LNCAP (cell line): ENCODE data around the gene BCAP29.

Experiments
- TF ChIP-seq, protein P1 (sequence below): fragments of 450-650 bp; IDR thresholded peaks from 2 replicates; pipeline ENCODE4 v1.5.1; 2017; ENCODE audit warnings: mild to moderate bottlenecking

BCAP29 gene

GRCh38 chr7:107599262-107599661, 19.2 kb downstream of the BCAP29 start:
- TF ChIP-seq, protein P1, sequence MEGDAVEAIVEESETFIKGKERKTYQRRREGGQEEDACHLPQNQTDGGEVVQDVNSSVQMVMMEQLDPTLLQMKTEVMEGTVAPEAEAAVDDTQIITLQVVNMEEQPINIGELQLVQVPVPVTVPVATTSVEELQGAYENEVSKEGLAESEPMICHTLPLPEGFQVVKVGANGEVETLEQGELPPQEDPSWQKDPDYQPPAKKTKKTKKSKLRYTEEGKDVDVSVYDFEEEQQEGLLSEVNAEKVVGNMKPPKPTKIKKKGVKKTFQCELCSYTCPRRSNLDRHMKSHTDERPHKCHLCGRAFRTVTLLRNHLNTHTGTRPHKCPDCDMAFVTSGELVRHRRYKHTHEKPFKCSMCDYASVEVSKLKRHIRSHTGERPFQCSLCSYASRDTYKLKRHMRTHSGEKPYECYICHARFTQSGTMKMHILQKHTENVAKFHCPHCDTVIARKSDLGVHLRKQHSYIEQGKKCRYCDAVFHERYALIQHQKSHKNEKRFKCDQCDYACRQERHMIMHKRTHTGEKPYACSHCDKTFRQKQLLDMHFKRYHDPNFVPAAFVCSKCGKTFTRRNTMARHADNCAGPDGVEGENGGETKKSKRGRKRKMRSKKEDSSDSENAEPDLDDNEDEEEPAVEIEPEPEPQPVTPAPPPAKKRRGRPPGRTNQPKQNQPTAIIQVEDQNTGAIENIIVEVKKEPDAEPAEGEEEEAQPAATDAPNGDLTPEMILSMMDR = no peak

DNA sequence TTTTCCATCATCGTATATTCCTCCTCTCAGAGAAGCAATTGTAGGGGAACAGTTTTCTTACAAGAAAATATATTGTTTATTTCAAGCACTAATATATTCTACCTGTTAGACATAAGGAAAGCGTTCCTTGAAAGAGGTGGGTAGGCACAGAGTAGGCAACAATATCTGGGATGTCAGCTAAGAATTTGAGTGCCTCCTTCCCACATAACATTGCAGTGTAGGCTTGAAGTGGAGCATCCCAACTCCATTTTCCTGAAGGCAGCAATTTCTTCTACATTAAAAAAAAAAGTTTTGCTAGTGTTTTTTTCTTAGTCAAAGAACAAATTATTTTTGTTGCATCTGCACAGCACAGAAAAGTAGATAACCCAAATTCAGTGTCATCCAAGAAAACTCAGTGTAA, 20.8 kb downstream of the BCAP29 start:
- TF ChIP-seq, protein P1 = no peak

DNA sequence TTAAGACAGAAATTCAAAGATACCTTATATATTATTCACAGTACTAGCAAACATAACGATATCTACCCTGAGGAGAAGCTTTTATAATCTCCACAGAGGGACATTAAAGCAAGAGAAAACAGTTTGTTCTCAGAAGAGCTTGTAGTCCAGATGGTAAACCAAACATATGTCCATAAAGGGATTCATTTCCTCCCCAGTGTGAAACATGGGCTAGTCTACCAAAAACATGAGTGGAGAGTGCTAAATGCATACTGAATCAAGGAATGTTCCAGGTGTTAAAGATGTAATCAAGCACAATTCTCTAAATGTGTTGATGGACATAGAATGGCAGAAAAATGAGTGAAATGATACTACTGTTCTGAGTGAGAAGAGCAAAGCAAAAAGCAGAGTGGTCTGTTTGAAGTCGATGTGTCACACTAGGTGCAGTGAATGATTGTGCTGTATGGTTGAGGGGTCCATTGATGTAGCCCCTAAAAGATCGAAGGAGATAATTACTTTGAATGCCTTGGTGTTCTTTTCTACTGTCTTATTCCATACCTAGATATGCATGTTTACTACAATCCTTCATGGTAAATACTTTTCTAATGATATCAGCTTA, 25.3 kb downstream of the BCAP29 start:
- TF ChIP-seq, protein P1 = no peak

DNA sequence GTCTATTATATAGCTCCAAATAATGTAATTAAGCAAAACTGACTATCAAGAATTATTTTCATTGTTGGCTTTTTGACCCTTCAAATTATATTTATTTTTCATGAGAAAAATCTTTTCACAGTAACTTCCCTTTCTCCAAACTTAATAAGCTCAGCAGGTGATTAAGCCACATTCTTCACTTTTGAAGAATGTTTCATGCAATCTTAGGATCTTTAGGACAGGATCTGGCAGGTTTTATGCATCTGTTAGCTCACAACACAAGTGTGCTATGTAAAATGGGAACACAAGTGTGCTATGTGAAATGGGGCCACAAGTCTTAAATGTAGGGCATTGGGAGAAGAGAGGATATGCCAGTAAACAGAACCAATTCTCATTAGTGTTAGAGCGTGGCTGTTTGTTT, 26.3 kb downstream of the BCAP29 start:
- TF ChIP-seq, protein P1 = no peak

DNA sequence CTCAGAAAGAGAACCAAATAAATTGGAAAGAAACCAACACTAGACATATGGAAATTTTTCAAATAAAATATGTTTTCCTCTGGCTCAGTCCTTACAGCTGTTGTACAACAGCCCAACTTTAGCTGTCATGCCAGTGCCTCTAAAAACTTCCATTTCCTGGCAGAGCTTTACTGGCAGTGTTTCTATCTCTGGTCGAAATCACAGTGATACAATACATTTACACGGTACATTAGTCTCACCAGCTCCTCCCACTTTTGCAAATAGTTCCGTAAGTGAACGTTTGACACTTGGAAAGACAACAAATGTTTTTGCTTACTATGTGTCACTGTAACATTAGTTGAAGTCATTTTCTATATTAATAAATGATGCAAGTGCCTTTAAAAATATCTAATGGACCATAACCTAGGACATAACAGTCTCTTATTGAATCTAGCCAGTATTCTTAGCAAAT, 29.8 kb downstream of the BCAP29 start:
- TF ChIP-seq, protein P1 = no peak

GRCh38 chr7:107610323-107610722, 30.3 kb downstream of the BCAP29 start:
- TF ChIP-seq, protein P1 = no peak

DNA sequence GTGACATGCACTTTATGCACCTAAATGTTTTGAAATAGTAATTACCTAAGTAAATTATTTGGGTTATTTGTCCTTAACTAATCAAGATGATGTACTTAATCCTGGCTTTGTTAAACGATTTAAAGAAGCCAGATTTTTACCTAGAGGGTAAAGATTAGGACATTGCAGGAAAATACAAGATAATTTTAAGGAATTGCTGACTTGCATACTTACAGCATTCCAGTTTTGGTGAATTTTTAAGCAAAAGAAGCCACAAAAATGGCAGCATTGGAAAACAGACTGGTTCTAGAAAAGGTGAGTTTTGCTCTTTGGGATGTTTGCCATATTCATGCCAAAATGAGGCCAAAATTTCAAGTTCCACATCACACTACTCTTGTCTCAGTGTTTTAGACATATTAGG, 33.4 kb downstream of the BCAP29 start:
- TF ChIP-seq, protein P1 = no peak

- TF ChIP-seq, protein P1 = no peak
These were observed 33.9 kb downstream of the BCAP29 start for GRCh38 chr7:107613948-107614347.
